ENCODE results near the gene FBXW7.
A peak's percentile ranks its signal among the peaks of the same experiment; 100 is the strongest.

The FBXW7 gene

GRCh38 chr4:152372444-152372843 is 163.4 kb downstream of the FBXW7 start:
- no peak for DNase-seq (ENCODE audit: low read depth, low spot score)

- DNase-seq (ENCODE audit: low read depth, low spot score) = no peak
These were observed 166.0 kb downstream of the FBXW7 start for GRCh38 chr4:152369902-152370295.

GRCh38 chr4:152369203-152369901 is 166.5 kb downstream of the FBXW7 start:
- no peak for DNase-seq (ENCODE audit: low read depth, low spot score)

- DNase-seq (ENCODE audit: low read depth, low spot score) = no peak
These were observed 167.9 kb downstream of the FBXW7 start for GRCh38 chr4:152368001-152368400.

GRCh38 chr4:152364883-152365282 is 171.0 kb downstream of the FBXW7 start:
- no peak for DNase-seq (ENCODE audit: low read depth, low spot score)

- no peak for DNase-seq (ENCODE audit: low read depth, low spot score)
These were observed 171.5 kb downstream of the FBXW7 start for GRCh38 chr4:152364383-152364782.

- DNase-seq (ENCODE audit: low read depth, low spot score) = no peak
These were observed 172.0 kb downstream of the FBXW7 start for GRCh38 chr4:152363904-152364303.

- DNase-seq (ENCODE audit: low read depth, low spot score) = no peak
These were observed 172.8 kb downstream of the FBXW7 start for GRCh38 chr4:152363086-152363485.

GRCh38 chr4:152360045-152360410 is 175.9 kb downstream of the FBXW7 start:
- DNase-seq (ENCODE audit: low read depth, low spot score) = no peak

GRCh38 chr4:152359208-152360044 is 176.5 kb downstream of the FBXW7 start:
- no peak for DNase-seq (ENCODE audit: low read depth, low spot score)

GRCh38 chr4:152357206-152357605 is 178.7 kb downstream of the FBXW7 start:
- DNase-seq (ENCODE audit: low read depth, low spot score) = no peak

GRCh38 chr4:152356428-152357034 is 179.4 kb downstream of the FBXW7 start:
- DNase-seq (ENCODE audit: low read depth, low spot score) = no peak

- peak; percentile 90 for DNase-seq (ENCODE audit: low read depth, low spot score)
These were observed 183.2 kb downstream of the FBXW7 start for GRCh38 chr4:152352622-152353116.

- DNase-seq (ENCODE audit: low read depth, low spot score) = no peak
These were observed 183.7 kb downstream of the FBXW7 start for GRCh38 chr4:152352215-152352614.

GRCh38 chr4:152351080-152351479 is 184.8 kb downstream of the FBXW7 start:
- no peak for DNase-seq (ENCODE audit: low read depth, low spot score)

GRCh38 chr4:152348670-152349069 is 187.2 kb downstream of the FBXW7 start:
- DNase-seq (ENCODE audit: low read depth, low spot score) = no peak

GRCh38 chr4:152346979-152347378 is 188.9 kb downstream of the FBXW7 start:
- no peak for DNase-seq (ENCODE audit: low read depth, low spot score)

- no peak for DNase-seq (ENCODE audit: low read depth, low spot score)
These were observed 189.4 kb downstream of the FBXW7 start for GRCh38 chr4:152346526-152346925.

GRCh38 chr4:152344001-152344400 is 191.9 kb downstream of the FBXW7 start:
- DNase-seq (ENCODE audit: low read depth, low spot score) = no peak

- no peak for DNase-seq (ENCODE audit: low read depth, low spot score)
These were observed 193.6 kb downstream of the FBXW7 start for GRCh38 chr4:152342293-152342692.

- no peak for DNase-seq (ENCODE audit: low read depth, low spot score)
These were observed 195.1 kb downstream of the FBXW7 start for GRCh38 chr4:152340818-152341217.

- DNase-seq (ENCODE audit: low read depth, low spot score) = no peak
These were observed 196.3 kb downstream of the FBXW7 start for GRCh38 chr4:152339576-152339975.

All from smooth muscle cell of the brain vasculature (primary cell).